Stimulated activated CD4-positive, alpha-beta T cell treated with anti-CD3 and anti-CD28 coated beads, Interleukin-12 subunit alpha, Interleukin-12 subunit beta, amount 100 ng/mL, for 24 hours (primary cell): ENCODE results near the gene MADD.
"Not testable (repeated sequence)": the region's sequence is repeated elsewhere in the genome, so short reads cannot be mapped to it uniquely, and the experiment has no call there.

Experiments
- DNase-seq, 2 experiments: peaks; one replicate each; pipeline ENCODE4 v3.0.0-alpha.2; 2020; ENCODE audit warnings: low read depth in 2 of 2

Gene MADD

DNA sequence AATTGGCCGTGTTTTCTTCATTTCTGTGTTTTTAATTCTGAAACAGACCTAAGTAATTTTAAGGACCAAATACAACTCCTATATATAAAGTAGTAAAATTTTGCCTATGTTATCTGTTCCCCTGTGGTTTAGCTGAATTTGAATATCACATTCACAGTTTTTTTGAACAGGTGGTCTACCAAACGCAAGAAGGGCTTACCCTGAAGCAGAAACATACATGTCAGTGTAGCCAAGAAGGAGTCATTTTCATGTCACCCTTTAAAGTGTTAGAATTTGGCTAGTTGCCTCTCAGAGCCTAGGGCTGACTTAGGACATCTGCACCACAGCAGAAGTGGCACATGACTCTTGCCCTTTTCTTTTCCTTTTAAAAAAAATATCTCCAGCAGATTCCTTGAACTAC lies 48.2 kb downstream of the MADD start:
- DNase-seq = no peak

DNA sequence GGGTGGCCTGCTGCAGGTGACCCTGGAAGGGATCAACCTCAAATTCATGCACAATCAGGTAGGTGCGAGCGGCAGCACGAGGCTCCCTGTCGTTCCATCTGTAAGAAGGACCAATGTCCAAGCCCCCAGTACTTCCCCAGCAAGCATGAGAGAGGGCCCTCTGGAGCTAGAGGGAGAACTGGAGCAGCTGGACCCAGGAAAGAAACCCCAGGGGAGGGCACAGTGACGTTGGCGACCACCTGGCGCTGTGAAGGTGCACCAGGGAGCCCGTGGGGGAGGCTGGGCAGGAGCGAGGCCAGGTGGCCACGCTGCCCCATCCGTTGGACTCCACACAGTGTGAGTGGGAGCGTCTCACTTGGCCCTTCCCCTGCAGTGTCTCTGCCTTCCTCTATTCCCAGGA lies 54.6 kb downstream of the MADD start:
- no peak for DNase-seq

DNA sequence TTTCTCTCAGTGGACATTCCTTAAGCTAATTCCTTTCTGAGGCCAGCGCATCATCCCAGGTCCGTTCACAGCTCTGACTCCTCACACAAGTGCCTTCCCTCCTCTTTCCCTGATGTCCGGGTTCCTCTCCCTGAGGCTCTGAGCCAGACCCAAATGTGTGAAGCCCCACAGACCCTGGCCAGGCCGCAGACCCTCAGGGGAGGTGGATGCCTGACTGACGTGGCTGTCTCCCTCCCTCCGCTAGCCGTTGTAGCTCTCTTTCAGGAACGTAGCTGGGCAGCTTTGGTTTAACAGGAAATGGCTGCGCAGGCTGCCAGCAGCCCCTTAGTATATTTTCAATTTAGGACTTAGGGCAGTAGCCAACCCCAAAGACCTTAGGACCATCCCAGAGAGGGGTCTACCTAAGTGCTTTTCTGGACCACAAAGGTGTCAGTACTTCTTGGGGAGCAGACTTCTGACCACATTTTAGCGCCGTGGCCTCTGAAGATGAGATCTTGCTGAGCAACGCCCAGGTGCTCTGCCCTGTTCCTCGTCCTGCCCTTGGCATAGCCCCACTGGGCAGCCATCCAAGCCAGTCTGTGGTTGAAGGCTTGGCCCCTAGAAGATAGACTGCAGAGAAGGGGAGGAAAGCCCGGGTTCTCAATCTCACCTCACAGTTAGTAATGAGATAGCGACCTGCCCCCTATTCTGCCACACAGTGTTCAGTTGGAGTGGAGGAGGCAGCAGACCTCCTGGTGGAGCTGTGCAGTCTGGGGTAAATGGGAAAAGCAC lies 55.5 kb downstream of the MADD start:
- DNase-seq = no peak

DNA sequence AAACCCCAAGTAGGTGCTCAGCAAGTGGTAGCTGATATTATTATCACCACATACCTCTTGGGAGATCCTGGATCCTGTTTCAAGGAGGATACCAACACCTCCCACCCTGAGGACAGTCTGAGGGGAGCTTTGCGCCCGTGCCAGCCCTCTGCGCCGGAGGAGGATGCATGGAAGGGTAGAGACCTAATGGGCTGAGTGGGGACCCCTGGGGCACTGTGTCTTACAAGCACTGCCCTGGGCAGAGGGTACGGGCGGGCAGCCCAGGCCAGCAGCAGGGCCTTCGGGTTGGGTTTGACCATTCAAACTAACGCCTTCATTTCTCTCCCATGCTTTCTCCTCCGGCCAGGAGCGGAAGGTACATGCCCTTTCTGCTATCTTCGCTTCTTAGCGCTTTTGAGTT lies 56.3 kb downstream of the MADD start:
- DNase-seq = no peak

DNA sequence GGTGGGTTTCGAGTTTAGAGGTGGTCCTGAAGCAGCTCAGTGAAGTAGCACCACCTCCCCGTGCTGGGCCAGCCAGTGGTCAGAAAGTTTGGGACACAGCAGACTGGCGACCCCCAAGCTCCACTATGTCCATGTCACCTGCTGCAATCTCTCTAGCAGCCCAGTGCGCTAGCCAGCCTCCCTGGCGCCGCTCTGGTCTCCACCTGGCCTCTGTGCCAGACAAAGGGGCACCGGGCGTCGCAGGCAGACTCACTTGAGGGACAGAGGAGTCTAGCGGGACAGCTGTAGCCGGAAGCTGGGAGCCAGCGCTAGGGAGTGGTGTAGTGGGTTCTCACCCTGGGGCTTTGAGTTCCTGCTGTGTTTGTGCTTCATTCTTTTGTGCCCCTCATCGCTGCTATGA lies 57.1 kb downstream of the MADD start:
- DNase-seq = no peak

DNA sequence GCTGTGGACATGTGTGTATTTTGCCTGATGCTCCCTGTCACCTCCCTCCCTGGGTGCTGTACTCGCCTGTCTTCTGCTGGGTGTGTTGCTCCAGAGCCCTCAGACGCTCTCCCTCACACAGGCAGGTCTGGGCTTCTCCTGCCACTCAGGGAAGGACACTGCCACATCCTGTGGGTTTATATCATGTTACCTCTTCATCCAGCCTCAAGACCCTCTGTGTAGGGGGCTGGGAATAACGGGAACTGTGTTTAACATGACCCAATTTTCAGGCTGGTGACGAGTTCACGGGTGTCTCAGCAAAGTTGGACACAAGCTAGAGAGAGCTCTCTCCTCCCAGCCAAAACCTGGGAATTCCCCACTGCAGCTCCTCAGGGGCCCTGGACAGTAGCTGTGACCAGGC lies 58.0 kb downstream of the MADD start:
- no peak for DNase-seq

DNA sequence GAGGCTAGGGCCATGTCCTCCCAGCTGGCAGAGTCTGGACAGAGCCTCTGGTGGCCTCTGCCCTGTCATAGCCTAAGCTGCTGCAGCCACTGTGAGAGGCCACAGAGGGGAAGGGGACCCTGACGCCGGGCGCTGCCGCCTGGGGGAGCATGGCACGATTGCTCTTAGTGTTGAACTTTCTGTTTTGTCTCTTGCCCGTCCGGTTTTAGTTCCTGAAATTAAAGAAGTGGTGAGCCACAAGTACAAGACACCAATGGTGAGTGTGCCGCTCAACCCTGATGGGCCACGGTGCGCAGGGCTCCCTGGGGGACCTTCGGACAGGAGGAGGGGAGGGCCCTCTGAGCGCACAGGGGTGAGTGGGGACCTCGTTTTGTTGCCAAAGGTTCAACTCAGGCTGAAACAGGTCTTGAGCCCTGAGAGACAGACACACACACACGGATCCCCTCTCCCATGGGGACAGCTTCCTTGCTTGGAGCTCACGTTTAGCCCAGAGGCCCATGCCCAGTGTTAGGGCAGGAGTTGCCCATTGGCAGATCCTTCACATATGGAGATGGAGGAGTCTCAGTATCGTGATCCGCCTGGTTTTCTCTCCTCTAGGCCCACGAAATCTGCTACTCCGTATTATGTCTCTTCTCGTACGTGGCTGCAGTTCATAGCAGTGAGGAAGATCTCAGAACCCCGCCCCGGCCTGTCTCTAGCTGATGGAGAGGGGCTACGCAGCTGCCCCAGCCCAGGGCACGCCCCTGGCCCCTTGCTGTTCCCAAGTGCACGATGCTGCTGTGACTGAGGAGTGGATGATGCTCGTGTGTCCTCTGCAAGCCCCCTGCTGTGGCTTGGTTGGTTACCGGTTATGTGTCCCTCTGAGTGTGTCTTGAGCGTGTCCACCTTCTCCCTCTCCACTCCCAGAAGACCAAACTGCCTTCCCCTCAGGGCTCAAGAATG lies 58.8 kb downstream of the MADD start:
- no peak for DNase-seq

DNA sequence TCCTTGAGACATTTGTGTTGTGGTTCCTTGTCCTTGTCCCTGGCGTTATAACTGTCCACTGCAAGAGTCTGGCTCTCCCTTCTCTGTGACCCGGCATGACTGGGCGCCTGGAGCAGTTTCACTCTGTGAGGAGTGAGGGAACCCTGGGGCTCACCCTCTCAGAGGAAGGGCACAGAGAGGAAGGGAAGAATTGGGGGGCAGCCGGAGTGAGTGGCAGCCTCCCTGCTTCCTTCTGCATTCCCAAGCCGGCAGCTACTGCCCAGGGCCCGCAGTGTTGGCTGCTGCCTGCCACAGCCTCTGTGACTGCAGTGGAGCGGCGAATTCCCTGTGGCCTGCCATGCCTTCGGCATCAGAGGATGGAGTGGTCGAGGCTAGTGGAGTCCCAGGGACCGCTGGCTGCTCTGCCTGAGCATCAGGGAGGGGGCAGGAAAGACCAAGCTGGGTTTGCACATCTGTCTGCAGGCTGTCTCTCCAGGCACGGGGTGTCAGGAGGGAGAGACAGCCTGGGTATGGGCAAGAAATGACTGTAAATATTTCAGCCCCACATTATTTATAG lies 59.6 kb downstream of the MADD start:
- DNase-seq = no peak

DNA sequence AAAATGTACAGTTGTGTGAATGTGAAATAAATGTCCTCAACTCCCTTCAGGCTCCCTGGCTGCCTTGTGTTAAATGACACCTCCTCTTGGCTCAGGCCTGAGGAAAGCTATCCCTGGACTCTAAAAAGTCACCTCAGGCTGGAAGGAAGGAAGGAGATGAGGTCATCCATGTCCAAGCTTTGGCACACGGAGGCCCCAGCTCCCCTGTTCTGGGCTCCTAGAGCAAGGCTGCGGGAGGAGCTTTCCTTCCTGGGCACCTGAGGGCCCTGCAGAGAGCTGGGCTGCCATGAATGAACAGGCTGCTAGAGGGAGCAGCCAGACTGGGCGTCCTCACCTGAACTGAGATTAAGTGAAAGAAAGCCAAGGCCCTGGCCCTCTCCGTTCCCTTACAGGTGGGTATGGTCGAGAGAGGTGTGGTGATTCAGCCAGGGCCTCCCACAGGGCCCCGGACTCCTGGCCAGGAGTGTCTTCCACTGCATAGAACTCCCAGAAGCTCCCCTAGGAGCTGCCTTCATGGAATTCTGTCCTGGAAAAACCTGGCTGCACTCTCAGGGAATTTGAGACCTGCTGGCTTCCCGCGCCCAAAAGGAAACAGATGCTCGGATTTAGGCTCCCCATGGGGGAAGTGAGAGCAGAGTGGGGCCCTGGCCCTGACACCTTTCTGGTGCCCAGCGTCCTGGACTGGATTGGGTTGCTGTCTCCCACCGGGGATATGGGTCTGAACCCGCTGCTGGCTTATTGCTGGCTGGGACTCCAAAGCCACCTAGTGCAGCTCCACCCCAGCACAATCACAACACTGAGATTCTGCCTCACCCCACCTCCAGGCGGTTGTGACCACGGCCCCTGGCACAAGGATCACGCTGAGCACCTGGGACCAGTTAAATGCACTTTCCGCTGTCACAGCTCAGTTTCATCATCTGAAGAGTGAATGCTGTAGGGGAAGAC lies 60.3 kb downstream of the MADD start:
- no peak for DNase-seq

DNA sequence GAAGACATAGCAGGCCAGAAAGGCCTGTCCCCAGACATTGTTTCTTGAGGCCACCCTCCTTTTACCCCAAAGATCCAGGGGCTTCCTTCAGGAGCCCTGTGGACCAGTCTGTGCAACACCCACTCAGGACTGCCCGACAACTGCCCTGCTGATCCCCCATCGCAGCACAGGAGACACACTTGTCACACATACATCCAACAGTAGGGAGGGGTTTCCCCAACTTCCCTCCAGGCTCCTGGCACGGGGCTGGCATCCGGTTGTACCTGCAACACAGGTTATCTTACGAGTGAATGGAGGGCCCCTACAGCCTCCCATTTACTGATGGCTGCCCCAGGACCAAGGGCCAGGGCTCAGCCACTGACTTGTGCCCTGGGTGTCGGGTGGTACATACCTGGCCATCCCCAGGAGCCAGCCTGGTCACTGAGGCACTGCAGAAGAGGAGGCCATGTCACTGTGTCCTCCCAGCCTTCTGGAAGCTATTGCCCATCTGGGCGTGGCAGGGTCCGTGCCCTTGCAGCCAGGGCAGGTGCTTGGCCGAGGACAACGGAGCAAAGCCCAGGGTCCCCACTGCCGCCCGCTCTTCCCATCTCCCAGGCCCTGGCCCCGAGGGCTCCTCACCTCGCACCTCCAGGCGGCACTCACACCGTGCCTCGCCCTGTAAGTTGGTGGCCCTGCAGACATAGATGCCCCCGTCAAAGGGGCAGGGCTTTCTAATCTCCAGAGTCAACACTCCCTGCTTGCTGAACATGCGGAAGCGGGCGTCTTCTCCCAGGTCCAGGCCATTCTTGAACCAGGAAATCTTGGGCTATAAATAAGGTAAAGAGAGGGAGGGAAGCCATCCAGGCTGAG lies 61.7 kb downstream of the MADD start:
- no peak for DNase-seq

DNA sequence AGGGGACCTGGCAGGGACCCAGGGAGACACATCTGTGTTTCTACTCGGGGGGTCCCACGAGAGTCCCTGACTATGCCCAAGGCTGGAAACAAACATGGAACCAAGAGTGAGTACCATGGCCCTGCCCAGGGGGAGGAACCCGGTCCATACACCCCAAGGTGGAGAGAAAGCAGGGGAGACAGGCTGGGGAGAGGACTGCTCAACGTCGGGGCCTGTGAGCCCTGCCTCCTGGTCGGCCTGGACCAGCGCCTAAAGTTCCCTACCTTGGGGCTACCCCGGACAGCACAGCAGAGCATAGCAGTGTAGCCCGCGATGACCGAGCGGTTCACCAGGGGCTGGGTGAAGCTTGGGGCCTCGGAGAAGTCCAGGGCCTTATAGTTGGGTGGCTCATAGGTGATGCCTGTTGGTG lies 62.4 kb downstream of the MADD start:
- no peak for DNase-seq

DNA sequence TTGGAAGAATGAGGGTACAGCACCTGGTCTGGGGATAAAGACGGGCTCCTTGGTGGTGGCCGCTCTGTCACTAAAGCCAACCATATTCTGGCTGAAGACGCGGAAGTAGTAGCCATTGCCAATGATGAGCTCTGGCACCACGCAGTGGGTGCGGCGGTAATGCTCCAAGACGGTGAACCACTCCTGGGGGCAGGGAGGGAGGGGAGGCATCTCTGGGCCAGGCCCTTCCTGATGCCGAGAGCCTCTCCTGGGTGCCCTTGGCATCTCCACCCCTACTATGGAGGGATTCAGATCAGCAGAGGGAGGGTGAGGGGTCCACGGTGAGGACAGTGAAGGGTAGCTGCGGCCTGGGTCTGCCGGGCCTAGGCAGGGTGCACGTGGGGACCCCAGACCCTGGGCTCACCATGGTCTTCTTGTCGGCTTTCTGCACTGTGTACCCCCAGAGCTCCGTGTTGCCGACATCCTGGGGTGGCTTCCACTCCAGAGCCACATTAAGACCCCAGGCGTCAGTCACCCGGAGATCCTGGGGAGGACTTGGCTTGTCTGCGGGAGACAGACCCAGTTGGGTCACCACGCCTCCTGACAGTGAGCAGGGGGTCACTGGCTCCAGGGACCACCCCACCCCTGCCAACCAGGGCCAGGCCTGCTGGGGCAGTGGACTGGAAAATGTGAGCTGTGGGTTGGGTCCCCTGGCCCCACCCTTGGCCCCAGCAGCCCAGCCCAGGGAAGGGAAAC lies 63.0 kb downstream of the MADD start:
- no peak for DNase-seq

DNA sequence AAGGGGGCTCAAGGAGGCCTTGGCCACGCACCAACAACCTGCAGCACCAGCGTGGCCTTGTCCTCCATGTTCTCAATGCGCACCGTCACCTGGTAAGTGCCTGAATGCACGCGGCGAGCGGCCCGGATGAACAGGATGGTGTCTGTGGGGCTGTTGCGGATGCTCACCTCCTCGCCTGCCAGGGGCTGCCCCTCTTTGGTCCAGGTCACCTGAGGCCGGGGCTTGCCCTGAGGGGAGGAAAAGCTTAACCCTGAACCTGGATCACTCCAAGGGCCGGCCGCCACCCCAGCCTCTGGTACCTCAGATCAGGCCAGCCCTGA lies 63.6 kb downstream of the MADD start:
- DNase-seq = no peak

DNA sequence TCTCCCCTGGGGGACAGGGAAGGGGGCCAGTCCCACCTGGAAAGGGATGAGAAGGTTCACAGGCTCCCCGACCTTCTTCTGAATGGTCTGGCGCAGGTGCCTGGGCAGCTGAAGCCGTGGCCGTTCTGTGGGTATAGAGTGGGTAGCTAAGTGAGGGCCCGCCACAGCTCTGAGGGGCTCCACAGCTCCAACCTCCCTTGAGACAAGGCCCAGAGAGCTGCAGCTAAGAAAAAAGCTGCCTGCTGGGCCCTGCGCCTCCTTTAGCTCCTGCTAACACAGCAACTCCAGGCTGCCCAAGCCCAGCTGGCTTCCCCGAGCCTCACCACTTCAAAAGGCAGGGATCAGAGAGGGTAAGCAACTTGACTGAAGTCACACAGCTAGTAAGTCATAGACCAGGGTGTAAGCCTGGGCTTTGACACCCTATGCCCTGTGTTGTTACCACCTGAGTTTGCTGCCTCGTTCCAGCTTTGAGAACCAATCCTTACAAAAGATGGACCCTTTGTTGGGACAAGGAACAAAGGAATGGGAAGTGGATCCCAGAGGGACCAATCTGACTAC lies 64.0 kb downstream of the MADD start:
- no peak for DNase-seq

DNA sequence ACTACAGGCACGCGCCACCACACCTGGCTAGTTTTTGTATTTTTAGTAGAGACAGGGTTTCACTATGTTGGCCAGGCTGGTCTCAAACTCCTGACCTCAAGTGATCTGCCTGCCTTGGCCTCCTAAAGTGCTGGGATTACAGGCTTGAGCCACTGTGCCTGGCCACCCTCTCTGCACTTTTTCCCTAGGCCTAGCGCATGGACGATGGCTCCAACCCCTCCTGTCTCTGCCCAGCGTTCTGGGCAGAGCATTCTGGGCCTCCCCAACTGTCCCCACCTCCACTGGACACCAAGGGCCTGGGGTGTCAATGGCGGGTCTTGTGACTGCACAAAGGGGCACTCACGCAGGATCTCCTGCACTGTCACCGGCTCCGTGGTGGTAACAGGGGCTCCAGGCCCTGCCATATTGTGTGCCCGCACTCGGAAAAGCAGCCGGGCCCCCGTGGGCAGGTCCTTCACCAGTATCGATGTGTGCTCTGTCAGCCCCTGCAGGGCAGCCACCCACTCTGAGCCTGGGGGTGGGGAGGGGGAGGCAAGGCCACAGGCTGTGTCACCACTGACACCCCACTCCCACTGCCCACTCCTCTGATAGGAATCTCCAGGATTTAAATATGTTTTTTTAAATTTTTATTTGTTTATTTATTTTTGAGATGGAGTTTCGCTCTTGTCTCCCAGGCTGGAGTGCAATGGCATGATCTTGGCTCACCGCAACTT lies 64.9 kb downstream of the MADD start:
- DNase-seq = not testable (repeated sequence)

DNA sequence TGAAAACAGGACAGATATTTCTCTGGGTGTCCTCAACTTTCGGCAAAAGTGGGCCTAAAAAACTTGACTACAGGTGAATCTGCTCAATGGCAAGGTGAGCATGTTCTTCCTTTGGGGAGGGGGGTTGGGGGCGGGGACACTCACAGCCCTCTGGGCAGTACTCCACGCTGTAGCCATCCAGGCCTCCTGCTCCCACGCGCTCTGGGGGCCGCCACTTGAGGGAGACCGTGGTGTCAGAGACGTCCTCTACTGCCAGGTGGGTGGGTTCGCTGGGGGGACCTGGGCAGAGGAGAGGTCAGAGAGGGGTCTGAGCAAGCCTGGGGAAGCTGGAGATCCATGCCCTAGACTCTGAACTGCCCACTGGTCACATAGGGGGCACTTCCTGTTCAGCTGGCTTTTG lies 65.8 kb downstream of the MADD start:
- no peak for DNase-seq

DNA sequence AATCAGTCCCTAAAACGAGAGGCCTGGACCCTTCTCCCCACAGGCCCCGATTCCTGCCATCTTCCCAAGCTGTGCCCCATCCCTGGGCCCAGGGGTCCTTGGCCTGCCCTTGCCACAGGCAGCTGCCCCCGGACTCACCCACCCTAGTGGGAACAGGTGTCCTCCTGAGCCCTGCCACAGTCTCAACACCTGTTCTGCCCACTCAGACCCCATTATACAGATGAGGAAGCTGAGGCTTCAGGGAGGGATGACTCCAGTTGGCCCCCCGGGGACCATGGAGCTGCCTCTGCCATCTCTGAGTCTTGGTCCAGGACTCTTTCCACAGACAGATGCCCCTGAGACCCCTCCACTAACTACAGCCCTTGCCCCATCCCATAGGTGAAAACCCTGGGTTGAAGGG lies 66.7 kb downstream of the MADD start:
- DNase-seq = no peak

DNA sequence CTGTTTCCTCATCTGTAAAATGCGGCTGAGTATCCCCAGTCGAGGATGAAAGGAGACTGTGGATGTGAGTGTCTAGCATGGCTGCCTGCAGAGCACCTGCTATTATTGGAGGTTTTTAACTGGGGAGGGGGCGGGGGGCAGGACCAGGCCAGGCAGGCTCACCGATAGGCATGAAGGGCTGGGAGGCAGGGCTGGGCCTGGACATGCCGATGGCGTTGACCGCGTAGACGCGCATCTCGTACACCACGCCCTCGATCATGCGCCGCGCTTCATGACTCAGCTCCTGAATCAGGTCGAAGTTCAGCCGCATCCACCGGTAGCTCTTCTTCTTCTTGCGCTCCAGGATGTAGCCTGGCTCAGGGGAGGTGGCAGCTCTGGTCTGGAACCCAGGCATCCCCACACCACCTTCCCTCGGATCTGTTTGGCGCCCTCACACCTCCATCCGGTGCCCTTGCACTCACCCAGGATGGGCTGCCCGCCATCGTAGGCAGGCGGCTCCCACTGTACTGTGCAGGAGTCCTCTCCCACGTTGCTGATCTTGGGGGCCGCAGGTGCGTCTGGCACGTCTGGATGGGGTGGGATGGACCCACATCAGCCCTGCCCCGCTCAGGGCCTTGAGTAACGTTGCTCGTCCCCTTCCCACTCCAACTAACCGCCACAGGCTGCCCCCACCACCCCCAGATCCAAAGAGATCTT lies 67.4 kb downstream of the MADD start:
- DNase-seq = no peak
